MCF 10A (cell line): Measurements from ENCODE around the gene ZNF74. TPM values are rescaled to one million over a fixed set of nuclear protein-coding genes. Genes with fewer than 3 reads are reported as not detected.

Source experiments
- BruUV-seq: library from RNA; stranded (reverse); fragments of 400-500 nt; replicated peaks from 2 replicates; lab custom pipeline; 2021; lab: Mats Ljungman, UMichigan
- CTCF ChIA-PET: fragments of 300-600 bp; sonication (Branson Sonifier 250); formaldehyde crosslinking; extraction: SDS; loops from one replicate; lab custom pipeline; 2021; ENCODE audit warnings: antibody characterized with exemption, inconsistent platforms; lab: Yijun Ruan, JAX
- POLR2A ChIA-PET: fragments of 300-600, 350-650 bp; sonication (Branson Sonifier 250); formaldehyde crosslinking; extraction: SDS; loops from one replicate; lab custom pipeline; 2020; ENCODE audit warnings: antibody characterized with exemption, inconsistent platforms; lab: Yijun Ruan, JAX
- DNase-seq: peaks from one replicate; pipeline ENCODE4 v3.0.0-alpha.2; 2018; ENCODE audit not compliant: unreplicated experiment
- H3K27ac Mint-ChIP-seq: one replicate; pipeline ENCODE4 v1.8.0; 2022; ENCODE audit warnings: mild to moderate bottlenecking, low read depth, mixed read lengths; ENCODE audit not compliant: unreplicated experiment
- H3K27me3 Mint-ChIP-seq: one replicate; pipeline ENCODE4 v1.8.0; 2022; ENCODE audit warnings: mixed read lengths; ENCODE audit not compliant: insufficient read depth, unreplicated experiment
- H3K36me3 Mint-ChIP-seq: one replicate; pipeline ENCODE4 v1.8.0; 2022; ENCODE audit warnings: mild to moderate bottlenecking, moderate library complexity, mixed read lengths; ENCODE audit not compliant: insufficient read depth, unreplicated experiment
- H3K4me1 Mint-ChIP-seq: one replicate; pipeline ENCODE4 v1.8.0; 2022; ENCODE audit warnings: mixed read lengths; ENCODE audit not compliant: insufficient read depth, unreplicated experiment
- H3K4me3 Mint-ChIP-seq: one replicate; pipeline ENCODE4 v1.8.0; 2022; ENCODE audit warnings: mild to moderate bottlenecking, moderate library complexity, mixed read lengths; ENCODE audit not compliant: unreplicated experiment
- H3K9me3 Mint-ChIP-seq: one replicate; pipeline ENCODE4 v1.8.0; 2022; ENCODE audit warnings: mixed read lengths; ENCODE audit not compliant: unreplicated experiment
- intact Hi-C: fragments of 100-400 bp; cut with micrococcal nuclease; formaldehyde crosslinking; loops from 2 replicates; pipeline ENCODE4 v1.14.1; 2022
- total RNA-seq: library from RNA; stranded (reverse); gene quantifications from 2 replicates; pipeline ENCODE4 v1.2.3, GENCODE V29; 2022
- TF ChIP-seq, protein P1 (sequence below): fragments of 200-600 bp; IDR thresholded peaks from one replicate; pipeline ENCODE4 v1.8.0; 2022; ENCODE audit warnings: antibody characterized with exemption, mild to moderate bottlenecking; ENCODE audit not compliant: unreplicated experiment

ZNF74 gene
- total RNA-seq, 1 experiment from 2014 or later: 10.4 TPM

- no TSS peak for BruUV-seq
- CTCF ChIA-PET: interaction anchor here (0.6 kb wide), 2 partner anchors 11 to 18 kb away, joined by 3 read pairs; no protein-coding TSS in a partner anchor
Measured at GRCh38 chr22:20402960-20403778, 9.2 kb downstream of the ZNF74 start.

DNA sequence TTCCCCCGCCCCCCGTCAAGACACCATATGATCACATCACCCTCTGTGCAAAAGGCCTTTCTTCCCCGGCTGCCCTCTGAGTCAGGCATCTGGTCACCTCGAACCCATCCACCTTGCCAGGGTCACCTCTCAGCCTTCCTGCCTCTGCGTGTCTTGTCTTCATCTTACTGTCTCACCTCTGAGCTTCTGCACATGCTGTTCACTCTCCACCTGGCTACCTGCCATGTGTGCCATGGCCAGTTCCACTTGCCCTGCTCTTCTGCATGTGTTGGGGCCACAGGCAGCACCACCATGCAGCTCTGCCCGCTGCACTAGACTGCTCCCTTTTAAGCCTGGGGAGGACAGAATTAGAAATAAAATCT lies 9.8 kb downstream of the ZNF74 start:
- no TSS peak for BruUV-seq
- intact Hi-C loops: no loop called here
- no peak for DNase-seq
- Mint-ChIP-seq H3K4me3 (no peak overlapping the region), H3K27me3 (no peaks in the 10 kb centered on the region), H3K27ac (no peak overlapping the region), H3K9me3 (no peaks in the 10 kb centered on the region), H3K36me3 (peaks cover 19% of the 10 kb centered on the region), H3K4me1 (no peaks in the 10 kb centered on the region)
- TF ChIP-seq, protein P1, sequence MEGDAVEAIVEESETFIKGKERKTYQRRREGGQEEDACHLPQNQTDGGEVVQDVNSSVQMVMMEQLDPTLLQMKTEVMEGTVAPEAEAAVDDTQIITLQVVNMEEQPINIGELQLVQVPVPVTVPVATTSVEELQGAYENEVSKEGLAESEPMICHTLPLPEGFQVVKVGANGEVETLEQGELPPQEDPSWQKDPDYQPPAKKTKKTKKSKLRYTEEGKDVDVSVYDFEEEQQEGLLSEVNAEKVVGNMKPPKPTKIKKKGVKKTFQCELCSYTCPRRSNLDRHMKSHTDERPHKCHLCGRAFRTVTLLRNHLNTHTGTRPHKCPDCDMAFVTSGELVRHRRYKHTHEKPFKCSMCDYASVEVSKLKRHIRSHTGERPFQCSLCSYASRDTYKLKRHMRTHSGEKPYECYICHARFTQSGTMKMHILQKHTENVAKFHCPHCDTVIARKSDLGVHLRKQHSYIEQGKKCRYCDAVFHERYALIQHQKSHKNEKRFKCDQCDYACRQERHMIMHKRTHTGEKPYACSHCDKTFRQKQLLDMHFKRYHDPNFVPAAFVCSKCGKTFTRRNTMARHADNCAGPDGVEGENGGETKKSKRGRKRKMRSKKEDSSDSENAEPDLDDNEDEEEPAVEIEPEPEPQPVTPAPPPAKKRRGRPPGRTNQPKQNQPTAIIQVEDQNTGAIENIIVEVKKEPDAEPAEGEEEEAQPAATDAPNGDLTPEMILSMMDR: no peak
- ChIA-PET CTCF (interaction anchor here (0.6 kb wide), 1 partner anchor 11 kb away, joined by 3 read pairs; no protein-coding TSS in a partner anchor), POLR2A (interaction anchor here (0.6 kb wide), 1 partner anchor 285 kb away, joined by 3 read pairs; no protein-coding TSS in a partner anchor)

More at GRCh38 chr22:20402960-20403778, 9.2 kb downstream of the ZNF74 start:
- no peak for DNase-seq
- H3K4me3 Mint-ChIP-seq: no peak overlapping the region
- H3K36me3 Mint-ChIP-seq: peaks cover 19% of the 10 kb centered on the region
- POLR2A ChIA-PET: interaction anchor here (0.5 to 0.6 kb wide), 2 partner anchors 91 to 284 kb away, joined by 3 read pairs; no protein-coding TSS in a partner anchor
- no peaks in the 10 kb centered on the region for H3K27me3 Mint-ChIP-seq
- no peaks in the 10 kb centered on the region for H3K4me1 Mint-ChIP-seq
- peak overlapping the region; percentile 20 for H3K27ac Mint-ChIP-seq
- H3K9me3 Mint-ChIP-seq: no peaks in the 10 kb centered on the region
- TF ChIP-seq, protein P1: no peak
- intact Hi-C loops: no loop called here

GRCh38 chr22:20404881-20405280 lies 10.9 kb downstream of the ZNF74 start:
- ChIA-PET CTCF (interaction anchor here (0.6 to 1.4 kb wide), 3 partner anchors 11 to 292 kb away, joined by 3 to 5 read pairs (median 3); partner anchors contain the start of gene ZNF74), POLR2A (no interaction called here)
- TF ChIP-seq, protein P1: no peak
- Mint-ChIP-seq H3K9me3 (no peaks in the 10 kb centered on the region), H3K4me3 (no peak overlapping the region), H3K4me1 (no peaks in the 10 kb centered on the region), H3K27me3 (no peaks in the 10 kb centered on the region), H3K27ac (no peak overlapping the region), H3K36me3 (peaks cover 19% of the 10 kb centered on the region)
- BruUV-seq: no TSS peak
- no peak for DNase-seq
- intact Hi-C loops: no loop called here

DNA sequence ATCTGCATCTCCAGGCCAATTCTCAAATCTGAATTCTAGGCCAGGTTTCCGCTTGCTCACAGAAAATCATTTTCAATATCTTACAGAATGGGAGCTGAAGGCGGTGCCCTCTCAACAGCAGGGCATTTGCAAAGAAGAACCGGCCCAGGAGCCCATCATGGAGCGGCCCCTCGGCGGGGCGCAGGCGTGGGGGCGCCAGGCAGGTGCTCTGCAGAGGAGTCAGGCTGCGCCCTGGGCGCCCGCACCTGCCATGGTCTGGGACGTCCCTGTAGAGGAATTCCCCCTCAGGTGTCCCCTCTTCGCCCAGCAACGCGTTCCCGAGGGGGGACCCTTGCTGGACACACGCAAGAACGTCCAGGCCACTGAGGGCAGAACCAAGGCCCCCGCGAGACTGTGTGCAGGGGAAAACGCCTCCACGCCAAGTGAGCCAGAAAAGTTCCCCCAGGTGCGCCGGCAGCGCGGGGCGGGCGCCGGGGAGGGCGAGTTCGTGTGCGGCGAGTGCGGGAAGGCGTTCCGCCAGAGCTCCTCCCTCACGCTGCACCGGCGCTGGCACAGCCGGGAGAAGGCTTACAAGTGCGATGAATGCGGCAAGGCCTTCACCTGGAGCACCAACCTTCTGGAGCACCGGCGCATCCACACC lies 11.5 kb downstream of the ZNF74 start:
- BruUV-seq: no TSS peak
- POLR2A ChIA-PET: no interaction called here
- H3K4me1 Mint-ChIP-seq: no peaks in the 10 kb centered on the region
- H3K9me3 Mint-ChIP-seq: no peaks in the 10 kb centered on the region
- TF ChIP-seq, protein P1: no peak
- no peaks in the 10 kb centered on the region for H3K27me3 Mint-ChIP-seq
- no peak for DNase-seq
- no peak overlapping the region for H3K4me3 Mint-ChIP-seq
- peaks cover 19% of the 10 kb centered on the region for H3K36me3 Mint-ChIP-seq
- CTCF ChIA-PET: interaction anchor here (0.7 to 1.4 kb wide), 2 partner anchors 11 to 291 kb away, joined by 3 to 5 read pairs; partner anchors contain the start of gene ZNF74
- intact Hi-C loops: no loop called here
- no peak overlapping the region for H3K27ac Mint-ChIP-seq
